Measurements from ENCODE around the gene TMED7.

TMED7 gene

DNA sequence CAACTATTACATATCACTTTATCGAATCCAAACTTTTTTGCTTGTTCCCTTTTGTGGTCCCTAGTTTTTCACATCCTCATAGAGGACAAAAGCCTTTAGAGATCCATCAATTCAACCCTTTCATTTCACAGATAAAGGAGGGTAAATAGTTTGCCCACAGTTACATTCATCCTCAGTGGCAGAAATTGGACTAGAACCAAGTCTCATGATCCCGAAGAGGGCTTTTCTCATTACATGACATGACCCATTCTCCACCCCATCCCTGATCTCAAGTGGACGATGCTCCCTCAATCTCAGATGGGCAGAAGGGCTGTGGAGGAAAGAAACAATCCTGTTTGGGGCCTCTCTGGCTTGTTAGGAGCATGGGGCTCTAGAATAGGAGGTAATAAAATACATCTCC, 46.6 kb downstream of the TMED7 start:
- DNase-seq, result no peak

DNA sequence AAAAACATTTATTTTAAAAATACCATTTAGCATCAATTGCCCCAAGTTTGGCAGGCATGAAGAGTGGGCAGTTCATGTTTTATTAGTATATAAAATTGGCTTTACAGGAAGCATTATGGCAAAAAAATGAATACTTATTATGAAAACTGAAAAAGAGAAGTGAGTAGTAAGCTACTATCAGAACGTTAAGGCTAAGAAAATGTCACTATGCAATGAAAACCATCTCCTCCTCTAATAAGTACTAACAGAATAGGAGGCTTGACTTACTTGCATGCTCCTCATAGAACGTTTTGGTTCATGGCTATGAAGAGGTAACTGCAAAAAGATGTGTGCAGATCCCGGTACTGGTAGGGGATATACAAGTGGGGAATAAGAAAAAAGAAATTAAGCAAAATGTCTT, 47.2 kb downstream of the TMED7 start:
- DNase-seq, result no peak

DNA sequence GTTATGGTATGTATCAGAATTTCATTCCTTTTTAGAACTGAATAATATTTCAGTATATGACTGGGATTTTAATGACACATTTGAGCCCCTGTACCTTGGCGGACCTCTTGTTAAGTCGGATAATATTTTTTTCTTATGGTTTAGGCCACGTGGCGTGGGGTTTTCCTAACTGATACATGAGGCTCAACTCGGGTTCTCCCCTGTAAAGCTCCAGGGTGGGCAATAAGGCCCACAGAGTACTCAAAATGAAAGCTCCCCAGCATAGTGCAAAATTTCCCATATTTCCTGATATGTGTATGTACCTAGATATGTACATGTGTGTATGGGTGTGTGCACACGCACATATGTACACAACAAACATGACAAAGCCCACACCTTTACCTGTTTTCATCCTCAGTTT, 48.1 kb downstream of the TMED7 start:
- no peak for DNase-seq

DNA sequence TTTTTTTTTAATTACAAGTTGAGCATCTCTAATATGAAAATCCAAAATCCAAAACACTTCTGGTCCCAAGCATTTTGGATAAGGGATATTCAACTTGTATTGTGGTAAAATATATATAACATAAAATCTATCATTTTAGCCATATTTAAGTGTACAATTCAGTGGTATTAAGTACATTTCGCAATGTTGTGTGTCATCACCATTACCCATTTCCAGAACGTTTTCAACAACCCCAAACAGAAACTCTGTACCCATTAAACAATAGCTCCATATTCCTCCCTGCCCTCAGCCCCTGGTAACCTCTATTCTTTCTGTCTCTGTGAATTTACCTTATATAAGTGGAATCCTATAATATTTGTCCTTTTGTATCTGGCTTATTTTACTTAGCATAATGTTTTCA, 48.5 kb downstream of the TMED7 start:
- DNase-seq, result no peak

DNA sequence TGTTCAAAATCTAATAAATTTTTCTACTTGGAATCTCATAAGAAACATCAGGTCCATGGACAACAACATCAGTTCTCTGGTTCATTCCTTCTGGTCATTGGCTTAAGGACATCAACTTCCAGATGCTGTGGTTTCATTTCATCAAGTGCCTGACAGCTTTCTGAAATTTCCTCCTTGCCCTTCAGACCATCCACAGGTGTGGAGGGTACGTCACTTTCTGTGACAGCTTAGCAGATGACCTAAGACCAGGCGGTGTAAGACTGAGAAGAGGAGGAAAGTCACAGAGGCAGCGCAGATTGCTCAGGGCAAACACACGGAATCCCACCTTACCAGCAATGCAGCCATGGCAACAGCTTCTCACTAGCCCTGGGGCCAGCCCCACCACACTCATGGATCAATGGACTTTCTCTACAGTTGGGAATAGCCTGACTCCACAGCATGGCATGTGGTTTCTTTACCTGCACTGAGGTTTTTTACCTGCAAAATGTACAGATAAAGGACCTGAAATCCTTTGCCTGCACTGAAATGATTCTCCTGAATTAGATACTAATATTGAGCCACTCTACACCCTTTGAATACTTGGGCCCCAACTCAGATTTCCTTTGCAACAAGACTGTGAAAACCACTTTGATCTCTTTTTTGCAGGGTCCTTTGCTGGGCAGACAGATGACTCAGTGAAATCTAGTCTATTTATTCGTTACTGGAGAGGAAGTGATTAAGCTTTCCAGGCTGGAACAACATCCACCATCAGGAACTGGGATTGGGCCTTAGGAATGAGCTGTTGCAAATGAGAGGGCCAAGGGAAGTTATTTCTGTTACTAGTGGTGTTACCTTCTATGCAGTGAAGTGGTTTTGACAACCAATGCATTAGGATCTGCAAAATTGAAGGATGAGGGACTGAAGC, 50.4 kb downstream of the TMED7 start:
- no peak for DNase-seq

DNA sequence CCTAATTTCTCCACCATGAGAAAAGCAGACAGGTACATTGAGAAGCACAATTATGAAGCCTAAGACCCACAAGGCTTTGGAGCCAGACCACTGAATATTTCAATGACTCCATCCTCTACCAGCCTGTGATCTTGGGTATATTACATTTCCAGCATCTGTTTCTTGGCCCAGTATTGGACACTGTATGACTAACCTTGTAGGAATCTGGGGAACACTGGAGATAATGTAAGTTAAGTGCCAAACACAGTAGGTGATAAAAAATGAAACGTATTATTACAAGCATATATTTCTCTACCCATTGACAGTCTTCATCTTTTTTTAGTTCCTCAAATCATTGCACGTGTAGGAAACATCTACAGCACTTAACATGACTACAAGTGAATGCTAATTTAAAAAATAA, 52.7 kb downstream of the TMED7 start:
- no peak for DNase-seq

DNA sequence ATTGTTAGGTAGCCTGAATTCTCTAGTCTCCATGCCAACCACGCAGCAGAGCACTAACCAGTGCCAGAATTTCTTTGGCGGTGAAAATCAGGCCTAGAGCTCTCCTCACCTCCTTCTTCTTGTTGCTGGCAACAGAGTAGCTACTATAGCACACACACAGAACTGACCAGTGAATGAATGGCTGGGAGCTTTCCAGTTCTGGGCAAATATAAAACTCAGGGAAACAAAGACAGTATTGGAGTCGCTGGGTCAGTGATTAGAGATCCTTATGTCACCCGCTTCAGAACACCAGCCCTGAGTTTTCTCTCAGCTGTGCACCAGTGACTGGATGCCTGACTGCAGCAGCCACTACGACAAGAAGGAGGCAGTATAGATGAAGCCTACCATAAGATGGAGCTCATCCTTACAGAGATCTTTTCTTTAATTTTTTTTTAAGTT, 54.4 kb downstream of the TMED7 start:
- no peak for DNase-seq

DNA sequence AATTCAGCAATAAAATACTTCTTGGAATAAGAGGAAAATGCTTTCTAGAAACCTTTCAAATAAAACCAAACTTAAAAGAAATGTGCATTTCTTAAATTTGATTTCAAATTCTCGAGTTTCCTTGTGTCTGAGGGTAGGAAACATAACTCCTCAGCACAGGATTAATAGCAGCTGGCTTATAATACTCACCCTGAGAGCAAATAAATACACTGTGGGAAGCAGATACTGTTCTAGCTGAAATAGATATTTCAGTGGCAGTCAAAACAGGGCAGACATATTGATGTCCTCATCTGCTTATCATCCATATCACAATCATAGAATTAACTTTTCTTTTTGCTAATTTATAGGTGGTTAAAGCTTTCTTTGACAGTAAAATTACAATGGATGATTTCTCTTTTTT, 57.2 kb downstream of the TMED7 start:
- no peak for DNase-seq

DNA sequence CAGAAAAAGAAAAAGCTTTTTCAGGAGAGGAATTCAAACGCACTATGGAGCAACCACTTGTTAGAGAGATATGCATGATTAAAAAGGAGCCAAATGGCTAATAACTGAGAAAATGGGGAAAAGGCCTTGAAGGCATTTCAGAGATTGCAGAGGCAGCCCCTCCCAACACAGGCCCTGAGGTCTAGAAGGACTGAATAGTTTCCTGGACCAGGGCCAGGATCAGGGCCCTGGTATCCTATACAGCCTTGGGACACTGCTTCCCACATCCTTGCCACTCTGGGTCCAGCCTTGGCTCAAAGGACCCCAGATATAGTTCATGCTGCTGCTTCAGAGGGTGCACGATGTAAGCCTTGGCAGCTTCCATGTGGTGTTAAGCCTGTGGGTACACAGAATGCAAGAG, 60.6 kb downstream of the TMED7 start:
- DNase-seq, result no peak

Data from CD4-positive, alpha-beta T cell treated with Interleukin-17A for 4 hours (primary cell).